ES-I3 (cell line): ENCODE results near the gene SSMEM1.

Experiments
- H3K36me3 ChIP-seq: 2 replicates; pipeline ENCODE4 v1.6.1; 2013; ENCODE audit warnings: mild to moderate bottlenecking, low read length, control low read depth, moderate library complexity; ENCODE audit not compliant: insufficient read depth
- H3K4me1 ChIP-seq: 2 replicates; pipeline ENCODE4 v1.6.1; 2013; ENCODE audit warnings: mild to moderate bottlenecking, control low read depth, low read length; ENCODE audit not compliant: insufficient read depth
- H3K9ac ChIP-seq: 2 replicates; pipeline ENCODE4 v1.6.1; 2013; ENCODE audit warnings: low read depth, mild to moderate bottlenecking, low read length, moderate library complexity
- H3K9me3 ChIP-seq: 2 replicates; pipeline ENCODE4 v1.6.1; 2013; ENCODE audit warnings: mild to moderate bottlenecking, low read length, moderate library complexity; ENCODE audit not compliant: control insufficient read depth, insufficient read depth

Gene SSMEM1

DNA sequence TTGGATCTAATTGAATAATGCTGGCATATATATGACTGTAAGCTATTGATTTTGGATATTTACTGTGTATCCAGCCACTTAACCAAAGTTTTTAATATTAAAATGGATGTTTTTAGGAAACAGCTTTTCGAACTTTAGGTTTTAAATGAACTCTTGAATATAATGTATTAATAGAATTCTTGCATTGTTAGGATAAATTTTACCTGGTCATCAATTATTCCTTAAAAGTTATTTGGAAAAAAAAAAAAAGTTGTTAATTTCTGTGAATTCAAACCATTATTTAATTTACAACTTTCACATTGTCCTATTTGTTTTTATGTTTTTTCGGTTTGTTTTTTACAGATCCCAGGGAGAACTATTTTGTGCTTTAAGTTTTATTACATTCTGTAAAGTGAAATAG lies 12.3 kb upstream of the SSMEM1 start:
- H3K4me1 ChIP-seq = no peaks in the 10 kb centered on the region
- no peaks in the 10 kb centered on the region for H3K9me3 ChIP-seq
- H3K9ac ChIP-seq = no peak overlapping the region
- peaks cover 4% of the 10 kb centered on the region for H3K36me3 ChIP-seq

DNA sequence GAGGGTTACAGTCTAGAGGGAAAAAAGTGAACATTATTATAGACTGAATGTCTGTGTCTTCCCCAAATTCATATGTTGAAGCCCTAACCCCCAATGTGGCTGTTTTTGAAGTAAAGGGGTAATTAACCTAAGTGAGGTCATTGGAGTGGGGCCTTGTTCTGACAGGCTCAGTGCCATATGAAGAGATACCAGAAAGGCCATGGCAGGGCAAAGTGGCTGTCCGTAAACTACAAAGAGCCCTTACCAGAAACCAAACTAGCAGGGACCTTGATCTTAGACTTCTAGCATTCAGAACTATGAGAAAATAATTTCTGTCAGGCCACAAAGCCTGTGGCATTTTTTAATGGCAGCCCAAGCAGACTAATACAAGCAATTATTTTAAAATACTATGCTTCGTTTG lies 11.2 kb upstream of the SSMEM1 start:
- no peak overlapping the region for H3K9ac ChIP-seq
- no peaks in the 10 kb centered on the region for H3K9me3 ChIP-seq
- peaks cover 6% of the 10 kb centered on the region for H3K36me3 ChIP-seq
- no peaks in the 10 kb centered on the region for H3K4me1 ChIP-seq

DNA sequence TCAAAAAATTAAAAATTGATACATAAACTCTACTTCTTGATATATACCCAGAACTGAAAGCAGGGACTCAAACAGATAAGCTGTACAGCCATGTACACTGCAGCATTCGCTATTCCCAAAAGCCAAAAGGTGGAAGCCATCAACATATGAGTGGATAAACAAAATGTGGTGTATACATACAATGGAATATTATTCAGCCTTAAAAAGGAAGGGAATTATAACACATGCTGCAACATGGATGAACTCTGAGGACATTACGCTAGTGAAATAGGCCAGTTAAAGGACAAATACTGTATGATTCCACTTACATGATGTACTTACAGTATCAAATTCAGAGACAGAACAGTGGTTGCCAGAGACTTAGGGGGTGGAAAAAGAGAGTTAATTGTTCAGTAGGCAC lies 10.6 kb upstream of the SSMEM1 start:
- H3K9ac ChIP-seq = no peak overlapping the region
- no peaks in the 10 kb centered on the region for H3K4me1 ChIP-seq
- peaks cover 8% of the 10 kb centered on the region for H3K36me3 ChIP-seq
- no peaks in the 10 kb centered on the region for H3K9me3 ChIP-seq

DNA sequence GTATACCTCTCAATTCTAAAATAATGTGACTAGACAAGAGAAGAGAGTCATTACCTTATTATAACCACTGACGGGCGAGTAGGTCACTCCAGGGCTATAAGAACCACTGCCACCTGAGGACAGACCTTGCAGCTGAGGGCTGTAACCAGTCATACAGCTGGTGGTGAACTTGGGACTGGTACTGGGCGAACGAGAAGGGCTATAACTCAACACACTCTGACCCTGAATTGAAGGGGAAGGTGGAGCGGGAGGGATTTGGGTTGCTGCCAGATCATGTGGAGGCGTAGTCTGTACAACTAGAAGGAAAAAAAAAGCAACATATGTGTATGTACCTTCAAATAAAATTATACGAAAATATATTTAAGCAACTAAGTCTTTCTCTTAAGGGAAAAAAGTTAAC lies 5.9 kb upstream of the SSMEM1 start:
- Histone ChIP-seq H3K9me3 (no peaks in the 10 kb centered on the region), H3K4me1 (no peaks in the 10 kb centered on the region), H3K36me3 (peaks cover 10% of the 10 kb centered on the region), H3K9ac (no peak overlapping the region)

DNA sequence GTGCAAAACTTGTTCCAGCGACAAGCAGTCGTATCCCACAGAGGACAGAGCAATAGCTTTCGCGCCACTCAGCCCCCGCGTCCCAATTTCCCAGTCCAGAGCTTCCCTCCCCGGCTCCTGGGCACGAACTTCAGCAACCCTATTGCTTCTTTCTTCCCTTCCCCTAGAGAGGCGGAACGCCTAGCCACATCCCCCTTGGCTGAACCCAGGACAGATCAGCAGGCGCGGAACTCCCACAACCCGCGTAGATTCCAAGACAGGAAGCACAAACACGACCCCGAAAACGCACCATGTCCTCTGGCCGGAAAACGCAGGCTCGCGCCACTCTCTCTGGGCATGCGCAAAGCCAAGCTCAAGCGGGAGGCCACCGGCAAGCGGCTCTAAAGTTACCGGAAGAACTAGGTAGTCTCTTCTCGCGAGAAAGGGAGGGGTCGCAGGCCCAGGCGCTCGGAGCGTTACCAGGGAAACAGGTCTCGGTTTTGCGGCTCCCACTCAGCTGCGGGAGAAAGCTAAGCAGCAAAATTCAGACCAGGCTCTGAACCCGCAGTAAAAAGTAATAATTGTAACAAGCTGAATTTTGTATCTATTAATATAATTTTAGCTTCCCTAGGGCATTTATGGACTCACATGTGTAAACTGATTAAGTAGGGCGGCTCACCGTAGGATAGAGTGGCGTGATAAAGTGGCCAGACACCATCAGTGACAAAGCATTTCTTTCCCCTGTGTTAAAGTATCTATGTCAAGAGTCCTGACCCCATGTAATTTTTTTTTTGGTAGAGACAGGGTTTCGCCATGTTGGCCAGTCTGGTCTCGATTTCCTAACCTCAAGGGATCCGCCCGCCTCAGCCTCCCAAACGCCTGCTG lies 2.3 kb upstream of the SSMEM1 start, which contains the start of gene TMEM209:
TSS of gene TMEM209 (minus strand) at position 323 of the 864 bp plus-strand sequence. CDS start at position 292, 31 bp downstream.
- peaks cover 10% of the 10 kb centered on the region for H3K36me3 ChIP-seq
- peak within 1 kb of the TSS; percentile 79 for H3K9ac ChIP-seq
- no peaks in the 10 kb centered on the region for H3K4me1 ChIP-seq
- no peaks in the 10 kb centered on the region for H3K9me3 ChIP-seq

DNA sequence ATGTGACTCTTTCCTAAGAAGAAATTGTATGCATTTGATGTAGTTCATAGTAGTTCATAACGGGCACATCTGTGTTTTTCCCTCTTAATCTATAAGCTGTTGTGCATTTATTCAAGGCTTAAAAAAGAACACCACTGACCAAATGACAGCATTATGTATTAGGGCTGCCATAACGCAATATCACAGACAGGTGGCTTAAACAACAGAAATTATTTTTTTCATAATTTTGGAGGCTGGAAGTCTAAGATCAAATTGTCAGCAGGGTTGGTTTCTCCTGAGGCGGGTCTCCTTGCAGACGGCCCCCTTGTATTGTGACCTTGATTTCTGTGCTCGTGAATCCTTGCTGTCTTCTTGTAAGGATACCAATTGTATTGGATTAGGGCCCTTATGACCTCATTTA lies 627 bp upstream of the SSMEM1 start:
- Histone ChIP-seq H3K9me3 (no peaks in the 10 kb centered on the region), H3K9ac (no peak overlapping the region), H3K4me1 (no peaks in the 10 kb centered on the region), H3K36me3 (peaks cover 7% of the 10 kb centered on the region)

DNA sequence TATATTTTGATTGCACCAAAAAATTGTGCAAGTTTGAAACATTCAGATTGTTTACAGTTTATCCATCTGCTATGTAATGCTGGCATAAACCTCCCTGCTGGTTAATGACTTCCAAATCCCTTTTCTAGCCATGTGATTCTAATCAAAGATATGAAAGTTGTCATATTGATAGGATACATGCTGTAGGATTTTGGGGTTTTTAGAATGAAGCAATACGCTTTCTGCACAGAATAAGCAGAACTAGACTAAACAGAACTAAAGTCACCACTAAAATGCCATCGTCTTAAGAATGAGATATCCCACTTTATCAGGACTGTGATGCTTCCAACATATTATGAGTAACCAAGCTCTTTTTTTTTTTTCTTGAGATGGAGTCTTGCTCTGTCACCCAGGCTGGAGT lies 856 bp downstream of the SSMEM1 start:
- H3K9me3 ChIP-seq = no peaks in the 10 kb centered on the region
- no peaks in the 10 kb centered on the region for H3K36me3 ChIP-seq
- H3K4me1 ChIP-seq = no peaks in the 10 kb centered on the region
- no peak overlapping the region for H3K9ac ChIP-seq

DNA sequence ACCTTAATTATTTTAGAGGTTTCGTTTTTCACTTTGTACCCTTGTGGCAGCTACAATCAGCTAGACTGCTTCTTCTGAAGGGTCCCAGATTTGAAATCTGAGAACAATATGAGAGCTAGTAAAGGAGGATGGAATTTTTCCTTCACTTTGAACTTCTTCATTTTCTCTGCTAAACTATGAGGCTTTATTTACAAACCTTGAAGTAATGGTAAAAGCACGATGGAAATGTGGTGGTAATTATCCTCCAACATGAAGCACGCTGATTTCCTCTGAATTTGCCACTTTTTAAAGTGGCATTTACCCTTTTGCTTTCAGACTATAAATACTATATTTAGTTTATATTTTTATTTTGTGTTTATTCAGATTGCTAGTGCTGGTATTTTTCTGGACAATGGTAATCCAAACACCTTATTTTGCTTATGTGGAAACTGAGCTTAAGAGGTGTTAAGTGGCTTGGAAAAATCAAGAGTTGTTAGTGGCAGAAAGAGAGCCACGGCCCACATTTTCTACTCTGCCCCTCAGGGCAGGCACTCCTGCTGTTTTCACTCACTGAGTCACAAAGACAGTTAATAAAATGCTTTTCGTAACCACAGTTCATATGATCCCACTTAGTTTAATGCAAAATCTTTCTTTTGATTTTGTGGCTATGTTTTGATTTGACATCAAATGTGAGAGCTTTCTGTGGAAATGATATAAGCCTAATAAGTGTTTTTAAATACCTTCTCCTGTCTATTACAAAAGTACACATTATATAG lies 2.7 kb downstream of the SSMEM1 start:
- Histone ChIP-seq H3K9me3 (no peaks in the 10 kb centered on the region), H3K4me1 (no peaks in the 10 kb centered on the region), H3K36me3 (no peaks in the 10 kb centered on the region), H3K9ac (no peak overlapping the region)

DNA sequence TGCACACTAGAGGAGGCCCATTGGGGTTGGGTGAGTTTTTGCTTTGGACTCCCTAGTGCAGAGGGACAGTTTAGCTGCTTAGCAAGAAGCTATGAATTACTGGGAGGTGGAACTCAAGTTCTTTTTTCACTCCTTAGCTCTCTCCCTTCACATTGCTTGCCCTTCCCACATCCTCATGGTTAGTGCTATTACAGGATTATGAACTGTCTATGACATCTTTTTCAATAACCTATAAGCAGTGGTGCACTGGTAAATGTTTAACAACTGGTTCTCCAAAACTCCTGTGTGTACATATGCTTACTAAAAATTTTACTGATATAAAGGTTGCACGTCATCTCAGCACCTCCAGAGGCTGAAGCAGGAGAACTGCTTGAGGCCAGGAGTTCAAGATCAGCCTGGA lies 6.2 kb downstream of the SSMEM1 start:
- H3K9ac ChIP-seq = no peak overlapping the region

DNA sequence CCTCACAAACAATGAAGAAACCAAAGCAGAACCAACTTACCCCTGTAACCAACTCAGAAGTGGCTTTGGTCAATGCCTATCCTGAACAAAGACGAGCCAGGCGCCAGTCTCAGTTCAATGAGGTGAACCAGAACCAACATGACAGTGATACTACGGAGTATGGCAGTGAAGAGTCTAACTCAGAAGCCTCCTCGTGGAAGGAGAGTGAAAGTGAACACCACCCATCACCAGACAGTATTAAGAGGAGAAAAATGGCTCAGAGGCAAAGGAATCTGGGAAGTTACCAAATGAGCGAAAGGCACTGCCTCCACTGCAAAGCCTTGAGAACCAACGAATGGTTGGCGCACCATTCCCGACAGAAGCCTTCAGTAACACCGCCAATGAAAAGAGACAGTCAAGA lies 8.4 kb downstream of the SSMEM1 start:
- H3K9me3 ChIP-seq = no peaks in the 10 kb centered on the region

More for the DNA sequence above, 6.2 kb downstream of the SSMEM1 start:
- Histone ChIP-seq H3K9me3 (no peaks in the 10 kb centered on the region), H3K4me1 (no peaks in the 10 kb centered on the region), H3K36me3 (no peaks in the 10 kb centered on the region)

DNA sequence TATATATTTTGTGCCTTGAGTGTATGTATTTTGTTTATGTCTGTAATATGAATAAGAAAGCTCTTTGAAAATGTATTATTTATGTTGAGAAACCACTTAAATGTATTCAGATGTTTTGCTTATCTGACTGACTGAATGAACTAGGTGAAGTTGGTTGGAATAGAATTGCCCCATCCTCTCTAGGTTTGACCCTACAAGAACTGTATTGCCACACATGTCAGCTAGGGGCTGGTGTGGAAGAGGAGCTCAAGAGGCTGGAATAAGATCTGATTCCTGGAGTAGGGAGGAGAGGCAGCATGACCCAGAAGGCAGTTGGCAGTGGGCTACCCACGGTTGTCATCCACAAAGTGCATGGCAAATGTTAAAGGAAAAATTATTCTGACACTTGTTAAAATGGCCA lies 9.1 kb downstream of the SSMEM1 start:
- Histone ChIP-seq H3K9ac (no peak overlapping the region), H3K36me3 (no peaks in the 10 kb centered on the region), H3K4me1 (no peaks in the 10 kb centered on the region), H3K9me3 (no peaks in the 10 kb centered on the region)

More for the DNA sequence above, 8.4 kb downstream of the SSMEM1 start:
- Histone ChIP-seq H3K36me3 (no peaks in the 10 kb centered on the region), H3K9ac (no peak overlapping the region), H3K4me1 (no peaks in the 10 kb centered on the region)

DNA sequence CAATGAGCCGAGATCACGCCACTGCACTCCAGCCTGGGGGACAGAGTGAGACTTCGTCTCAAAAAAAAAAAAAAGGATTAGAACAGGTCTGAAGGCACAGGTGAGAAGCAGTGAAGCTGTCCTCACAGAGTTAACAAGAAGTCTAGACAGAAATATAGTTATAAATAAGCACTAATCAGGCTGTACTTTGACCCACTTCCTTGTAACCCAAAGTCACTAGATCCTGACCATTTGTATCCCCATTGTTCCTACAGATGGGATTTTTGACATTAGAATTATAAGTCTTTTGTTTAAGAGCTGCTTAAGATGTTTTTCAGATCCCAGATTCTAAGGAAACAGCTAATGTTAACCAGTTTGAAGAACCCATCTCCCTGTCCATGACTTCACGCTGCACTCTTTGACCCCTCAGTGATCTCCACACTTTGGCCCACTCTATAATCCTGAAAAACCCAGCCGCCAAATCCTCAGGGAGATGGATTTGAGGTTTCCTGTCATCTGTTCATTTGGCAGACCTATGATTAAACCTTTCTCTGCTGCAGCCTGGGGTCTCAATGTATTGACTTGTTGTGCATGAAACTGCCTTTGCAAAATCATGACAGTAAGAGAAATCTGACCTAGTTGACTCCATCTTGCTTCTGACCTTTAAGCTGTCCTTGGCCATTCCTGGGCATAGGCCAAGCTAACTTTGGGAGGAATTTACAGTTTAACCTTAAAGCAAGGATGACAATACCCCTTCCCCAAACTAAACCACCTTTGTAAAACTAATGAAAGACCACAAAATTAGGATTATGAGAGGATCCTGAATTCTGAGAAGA lies 11.4 kb downstream of the SSMEM1 start:
- Histone ChIP-seq H3K4me1 (no peaks in the 10 kb centered on the region), H3K36me3 (no peaks in the 10 kb centered on the region), H3K9ac (no peak overlapping the region), H3K9me3 (no peaks in the 10 kb centered on the region)

DNA sequence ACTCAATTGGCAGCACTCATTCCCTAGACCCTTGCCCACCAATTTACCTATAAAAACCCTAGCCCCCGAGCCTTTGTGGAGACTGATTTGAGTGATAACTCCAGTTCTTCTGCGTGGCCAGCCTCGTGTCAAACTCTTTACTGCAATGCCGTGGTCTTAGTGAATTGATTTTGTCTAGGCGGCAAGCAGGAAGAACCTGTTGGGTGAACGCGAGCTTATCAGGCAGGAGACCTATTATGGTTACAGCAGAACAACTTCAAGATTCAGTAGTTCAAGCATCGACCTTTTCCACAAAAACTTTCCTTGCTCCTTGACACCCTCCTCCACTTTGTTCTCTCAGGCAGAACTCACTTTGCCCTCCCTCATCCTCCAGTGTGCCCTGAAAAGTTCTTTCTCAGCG lies 12.2 kb downstream of the SSMEM1 start:
- no peaks in the 10 kb centered on the region for H3K9me3 ChIP-seq
- no peak overlapping the region for H3K9ac ChIP-seq
- no peaks in the 10 kb centered on the region for H3K4me1 ChIP-seq
- H3K36me3 ChIP-seq = no peaks in the 10 kb centered on the region

DNA sequence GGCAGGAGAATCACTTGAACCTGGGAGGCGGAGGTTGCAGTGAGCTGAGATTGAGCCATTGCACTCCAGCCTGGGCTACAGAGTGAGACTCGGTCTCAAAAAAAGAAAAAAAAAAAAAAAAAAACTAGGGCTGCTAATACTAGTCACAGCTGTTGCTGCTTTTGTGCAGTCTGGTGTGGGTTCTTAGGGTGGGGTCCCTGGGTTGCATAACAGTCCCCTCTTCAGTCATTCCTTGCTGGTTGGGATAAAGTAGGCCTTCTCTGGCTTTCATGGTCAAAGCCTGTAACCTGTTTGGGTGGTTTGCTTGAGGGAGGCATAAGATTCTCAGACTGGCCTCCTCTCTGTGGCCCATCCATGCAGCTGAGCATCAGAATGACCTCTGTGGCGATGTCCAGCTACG lies 14.1 kb downstream of the SSMEM1 start:
- H3K36me3 ChIP-seq = no peaks in the 10 kb centered on the region
- no peaks in the 10 kb centered on the region for H3K4me1 ChIP-seq
- no peak overlapping the region for H3K9ac ChIP-seq
- H3K9me3 ChIP-seq = peaks cover 3% of the 10 kb centered on the region; the same call in 1 of the 2 replicates
